ENCODE results near the gene ATP2A1.

The ATP2A1 gene

DNA sequence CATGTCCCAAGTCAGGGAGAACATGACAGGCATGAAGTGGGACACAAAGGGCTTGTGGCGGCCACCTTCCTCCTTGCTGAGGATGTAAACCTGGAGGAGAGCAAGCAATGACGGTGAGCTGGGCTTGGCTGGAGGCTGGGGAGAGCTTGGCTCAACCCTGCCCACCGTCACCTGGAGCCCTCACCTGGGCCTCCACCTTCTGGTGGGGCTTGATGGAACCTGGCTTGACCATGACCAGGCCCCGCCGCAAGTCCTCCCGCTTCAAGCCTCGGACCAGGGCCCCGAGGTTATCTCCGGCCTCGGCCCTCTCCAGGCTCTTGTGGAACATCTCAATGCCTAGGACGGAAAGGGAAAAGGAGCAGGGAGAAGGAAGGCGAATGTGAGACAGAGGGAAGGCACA, 34.5 kb upstream of the ATP2A1 start:
- Histone ChIP-seq H3K4me3 (ENCODE audit: low read depth, low read length) (no peak overlapping the region), H3K36me3 (ENCODE audit: control insufficient read depth in 2 of 2, insufficient read depth in 1 of 2, low read length in 2 of 2) (peaks cover 3 to 42% of the 10 kb centered on the region in 2 experiments; a peak in 2 of 3 replicates), H3K9me3 (ENCODE audit: control insufficient read depth, insufficient read depth, low read depth, low read length) (no peaks in the 10 kb centered on the region), H3K4me1 (ENCODE audit: control insufficient read depth, insufficient read depth, low read length) (no peaks in the 10 kb centered on the region), H3K27ac (ENCODE audit: extremely low read depth, low read depth, low read length) (no peak overlapping the region)
- CTCF ChIA-PET: interaction anchor here (0.6 kb wide), 1 partner anchor 96 kb away, joined by 3 read pairs; no protein-coding TSS in a partner anchor
- TF ChIP-seq TSHZ1 (tag by site-specific recombination; IDR thresholded peaks at IDR 0.05; ENCODE audit: borderline replicate concordance) (no peak), ZFP3 (tag by site-specific recombination; IDR thresholded peaks at IDR 0.05; ENCODE audit: low read depth) (no peak), ZNF2 (tag by site-specific recombination; IDR thresholded peaks at IDR 0.05) (no peak), ZNF114 (tag by site-specific recombination; IDR thresholded peaks at IDR 0.05) (no peak), ZSCAN30 (tag by site-specific recombination; IDR thresholded peaks at IDR 0.05) (no peak)
- TF ChIP-seq, protein P1, sequence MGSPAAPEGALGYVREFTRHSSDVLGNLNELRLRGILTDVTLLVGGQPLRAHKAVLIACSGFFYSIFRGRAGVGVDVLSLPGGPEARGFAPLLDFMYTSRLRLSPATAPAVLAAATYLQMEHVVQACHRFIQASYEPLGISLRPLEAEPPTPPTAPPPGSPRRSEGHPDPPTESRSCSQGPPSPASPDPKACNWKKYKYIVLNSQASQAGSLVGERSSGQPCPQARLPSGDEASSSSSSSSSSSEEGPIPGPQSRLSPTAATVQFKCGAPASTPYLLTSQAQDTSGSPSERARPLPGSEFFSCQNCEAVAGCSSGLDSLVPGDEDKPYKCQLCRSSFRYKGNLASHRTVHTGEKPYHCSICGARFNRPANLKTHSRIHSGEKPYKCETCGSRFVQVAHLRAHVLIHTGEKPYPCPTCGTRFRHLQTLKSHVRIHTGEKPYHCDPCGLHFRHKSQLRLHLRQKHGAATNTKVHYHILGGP (tag by site-specific recombination; IDR thresholded peaks at IDR 0.05): no peak
- TF ChIP-seq, protein P2, sequence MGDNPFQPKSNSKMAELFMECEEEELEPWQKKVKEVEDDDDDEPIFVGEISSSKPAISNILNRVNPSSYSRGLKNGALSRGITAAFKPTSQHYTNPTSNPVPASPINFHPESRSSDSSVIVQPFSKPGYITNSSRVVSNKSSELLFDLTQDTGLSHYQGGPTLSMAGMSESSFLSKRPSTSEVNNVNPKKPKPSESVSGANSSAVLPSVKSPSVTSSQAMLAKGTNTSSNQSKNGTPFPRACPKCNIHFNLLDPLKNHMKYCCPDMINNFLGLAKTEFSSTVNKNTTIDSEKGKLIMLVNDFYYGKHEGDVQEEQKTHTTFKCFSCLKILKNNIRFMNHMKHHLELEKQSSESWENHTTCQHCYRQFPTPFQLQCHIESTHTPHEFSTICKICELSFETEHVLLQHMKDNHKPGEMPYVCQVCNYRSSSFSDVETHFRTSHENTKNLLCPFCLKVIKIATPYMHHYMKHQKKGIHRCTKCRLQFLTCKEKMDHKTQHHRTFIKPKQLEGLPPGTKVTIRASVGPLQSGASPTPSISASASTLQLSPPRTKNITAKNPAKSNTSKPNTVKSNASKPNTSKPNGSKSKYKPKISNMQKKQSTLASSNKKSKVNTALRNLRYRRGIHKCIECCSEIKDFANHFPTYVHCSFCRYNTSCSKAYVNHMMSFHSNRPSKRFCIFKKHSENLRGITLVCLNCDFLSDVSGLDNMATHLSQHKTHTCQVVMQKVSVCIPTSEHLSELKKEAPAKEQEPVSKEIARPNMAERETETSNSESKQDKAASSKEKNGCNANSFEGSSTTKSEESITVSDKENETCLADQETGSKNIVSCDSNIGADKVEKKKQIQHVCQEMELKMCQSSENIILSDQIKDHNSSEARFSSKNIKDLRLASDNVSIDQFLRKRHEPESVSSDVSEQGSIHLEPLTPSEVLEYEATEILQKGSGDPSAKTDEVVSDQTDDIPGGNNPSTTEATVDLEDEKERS (tag by site-specific recombination; IDR thresholded peaks at IDR 0.05): no peak
- POLR2A ChIA-PET: interaction anchor here (1.1 to 4.7 kb wide), 3 partner anchors 20 to 130 kb away, joined by 6 to 72 read pairs (median 17); partner anchors contain the start of genes ATXN2L and SH2B1

GRCh38 chr16:28844226-28844885, 33.9 kb upstream of the ATP2A1 start:
- CTCF ChIA-PET: interaction anchor here (0.6 to 1.6 kb wide), 4 partner anchors 11 to 101 kb away, joined by 3 to 12 read pairs (median 6); no protein-coding TSS in a partner anchor
- Histone ChIP-seq H3K4me3 (ENCODE audit: low read depth, low read length) (no peak overlapping the region), H3K9me3 (ENCODE audit: control insufficient read depth, insufficient read depth, low read depth, low read length) (no peaks in the 10 kb centered on the region), H3K36me3 (ENCODE audit: control insufficient read depth in 2 of 2, insufficient read depth in 1 of 2, low read length in 2 of 2) (peaks cover 3 to 39% of the 10 kb centered on the region in 2 experiments; a peak in 2 of 3 replicates), H3K4me1 (ENCODE audit: control insufficient read depth, insufficient read depth, low read length) (no peaks in the 10 kb centered on the region), H3K27ac (ENCODE audit: extremely low read depth, low read depth, low read length) (no peak overlapping the region)
- POLR2A ChIA-PET: interaction anchor here (0.5 to 4.7 kb wide), 4 partner anchors 8 to 755 kb away, joined by 4 to 72 read pairs (median 12); partner anchors contain the start of genes ATXN2L and SH2B1
- TF ChIP-seq ZSCAN5A (tag by site-specific recombination; IDR thresholded peaks at IDR 0.05): no peak
- TF ChIP-seq, protein P3, sequence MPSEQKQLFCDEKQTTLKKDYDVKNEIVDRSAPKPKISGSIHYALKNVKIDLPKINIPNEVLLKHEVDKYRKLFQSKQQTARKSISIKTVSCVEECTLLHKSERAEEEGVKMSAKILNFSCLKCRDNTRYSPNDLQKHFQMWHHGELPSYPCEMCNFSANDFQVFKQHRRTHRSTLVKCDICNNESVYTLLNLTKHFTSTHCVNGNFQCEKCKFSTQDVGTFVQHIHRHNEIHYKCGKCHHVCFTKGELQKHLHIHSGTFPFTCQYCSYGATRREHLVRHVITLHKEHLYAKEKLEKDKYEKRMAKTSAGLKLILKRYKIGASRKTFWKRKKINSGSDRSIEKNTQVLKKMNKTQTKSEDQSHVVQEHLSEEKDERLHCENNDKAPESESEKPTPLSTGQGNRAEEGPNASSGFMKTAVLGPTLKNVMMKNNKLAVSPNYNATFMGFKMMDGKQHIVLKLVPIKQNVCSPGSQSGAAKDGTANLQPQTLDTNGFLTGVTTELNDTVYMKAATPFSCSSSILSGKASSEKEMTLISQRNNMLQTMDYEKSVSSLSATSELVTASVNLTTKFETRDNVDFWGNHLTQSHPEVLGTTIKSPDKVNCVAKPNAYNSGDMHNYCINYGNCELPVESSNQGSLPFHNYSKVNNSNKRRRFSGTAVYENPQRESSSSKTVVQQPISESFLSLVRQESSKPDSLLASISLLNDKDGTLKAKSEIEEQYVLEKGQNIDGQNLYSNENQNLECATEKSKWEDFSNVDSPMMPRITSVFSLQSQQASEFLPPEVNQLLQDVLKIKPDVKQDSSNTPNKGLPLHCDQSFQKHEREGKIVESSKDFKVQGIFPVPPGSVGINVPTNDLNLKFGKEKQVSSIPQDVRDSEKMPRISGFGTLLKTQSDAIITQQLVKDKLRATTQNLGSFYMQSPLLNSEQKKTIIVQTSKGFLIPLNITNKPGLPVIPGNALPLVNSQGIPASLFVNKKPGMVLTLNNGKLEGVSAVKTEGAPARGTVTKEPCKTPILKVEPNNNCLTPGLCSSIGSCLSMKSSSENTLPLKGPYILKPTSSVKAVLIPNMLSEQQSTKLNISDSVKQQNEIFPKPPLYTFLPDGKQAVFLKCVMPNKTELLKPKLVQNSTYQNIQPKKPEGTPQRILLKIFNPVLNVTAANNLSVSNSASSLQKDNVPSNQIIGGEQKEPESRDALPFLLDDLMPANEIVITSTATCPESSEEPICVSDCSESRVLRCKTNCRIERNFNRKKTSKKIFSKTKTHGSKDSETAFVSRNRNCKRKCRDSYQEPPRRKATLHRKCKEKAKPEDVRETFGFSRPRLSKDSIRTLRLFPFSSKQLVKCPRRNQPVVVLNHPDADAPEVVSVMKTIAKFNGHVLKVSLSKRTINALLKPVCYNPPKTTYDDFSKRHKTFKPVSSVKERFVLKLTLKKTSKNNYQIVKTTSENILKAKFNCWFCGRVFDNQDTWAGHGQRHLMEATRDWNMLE (tag by site-specific recombination; conservative IDR thresholded peaks at IDR 0.05; ENCODE audit: low read depth): no peak
- TF ChIP-seq, protein P4, sequence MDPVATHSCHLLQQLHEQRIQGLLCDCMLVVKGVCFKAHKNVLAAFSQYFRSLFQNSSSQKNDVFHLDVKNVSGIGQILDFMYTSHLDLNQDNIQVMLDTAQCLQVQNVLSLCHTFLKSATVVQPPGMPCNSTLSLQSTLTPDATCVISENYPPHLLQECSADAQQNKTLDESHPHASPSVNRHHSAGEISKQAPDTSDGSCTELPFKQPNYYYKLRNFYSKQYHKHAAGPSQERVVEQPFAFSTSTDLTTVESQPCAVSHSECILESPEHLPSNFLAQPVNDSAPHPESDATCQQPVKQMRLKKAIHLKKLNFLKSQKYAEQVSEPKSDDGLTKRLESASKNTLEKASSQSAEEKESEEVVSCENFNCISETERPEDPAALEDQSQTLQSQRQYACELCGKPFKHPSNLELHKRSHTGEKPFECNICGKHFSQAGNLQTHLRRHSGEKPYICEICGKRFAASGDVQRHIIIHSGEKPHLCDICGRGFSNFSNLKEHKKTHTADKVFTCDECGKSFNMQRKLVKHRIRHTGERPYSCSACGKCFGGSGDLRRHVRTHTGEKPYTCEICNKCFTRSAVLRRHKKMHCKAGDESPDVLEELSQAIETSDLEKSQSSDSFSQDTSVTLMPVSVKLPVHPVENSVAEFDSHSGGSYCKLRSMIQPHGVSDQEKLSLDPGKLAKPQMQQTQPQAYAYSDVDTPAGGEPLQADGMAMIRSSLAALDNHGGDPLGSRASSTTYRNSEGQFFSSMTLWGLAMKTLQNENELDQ (tag by site-specific recombination; IDR thresholded peaks at IDR 0.05; ENCODE audit: low read depth): no peak
- no peak for TF ChIP-seq KLF8 (tag by site-specific recombination; IDR thresholded peaks at IDR 0.05)
- no peak for TF ChIP-seq ZNF121 (tag by site-specific recombination; IDR thresholded peaks at IDR 0.05)
- TF ChIP-seq ZNF335 (tag by site-specific recombination; conservative IDR thresholded peaks at IDR 0.05): no peak
